Activated T-helper 17 cell treated with anti-CD3 and anti-CD28 coated beads, Interleukin-2, amount 50 U/mL, for 72 hours (primary cell): ENCODE data around the gene ANP32D. TPM values are rescaled to one million over a fixed set of nuclear protein-coding genes. Genes with fewer than 3 reads are reported as not detected.

Experiments
- total RNA-seq, 2 donors: library from RNA; stranded (reverse); gene quantifications; one replicate each; pipeline ENCODE4 v1.2.3, GENCODE V29; 2022

ANP32D gene
- total RNA-seq, 2 donors from 2014 or later = not detected

Other genes starting within 250 kb of the ANP32D start
- gene ZNF641, start 121.6 kb upstream of the ANP32D start, total RNA-seq = 10 to 100 TPM in 1 of 2 donors, 1 to 10 TPM in 1; 7.6 to 14.9 TPM
- not detected for gene C12orf54, start 9.9 kb downstream of the ANP32D start, total RNA-seq
- not detected for gene OR8S1, start 53.1 kb downstream of the ANP32D start, total RNA-seq
- not detected for gene LALBA, start 97.5 kb downstream of the ANP32D start, total RNA-seq
- 10 to 100 TPM; 46.7 to 54.3 TPM for gene KANSL2, start 209.7 kb downstream of the ANP32D start, total RNA-seq
- gene CCNT1, start 244.1 kb downstream of the ANP32D start, total RNA-seq = 10 to 100 TPM; 64.6 to 64.7 TPM